Measurements from ENCODE around the gene KRTAP9-1.
"Not testable (repeated sequence)": the region's sequence is repeated elsewhere in the genome, so short reads cannot be mapped to it uniquely, and the experiment has no call there.

KRTAP9-1 gene

GRCh38 chr17:41153856-41154255, 35.8 kb upstream of the KRTAP9-1 start:
- Histone ChIP-seq H3K4me1 (ENCODE audit: control insufficient read depth, insufficient read depth, low read length, unreplicated experiment) (no peaks in the 10 kb centered on the region), H3K4me3 (ENCODE audit: low read depth, low read length) (no peak overlapping the region), H3K27ac (ENCODE audit: low read depth, low read length) (no peak overlapping the region), H2AFZ (ENCODE audit: low read length, unreplicated experiment) (no peak overlapping the region), H3K27me3 (ENCODE audit: insufficient read depth, low read length) (no peaks in the 10 kb centered on the region), H3K36me3 (ENCODE audit: insufficient read depth, low read length) (no peaks in the 10 kb centered on the region), H3K79me2 (ENCODE audit: control insufficient read depth, insufficient read depth, low read length, unreplicated experiment) (no peaks in the 10 kb centered on the region)

DNA sequence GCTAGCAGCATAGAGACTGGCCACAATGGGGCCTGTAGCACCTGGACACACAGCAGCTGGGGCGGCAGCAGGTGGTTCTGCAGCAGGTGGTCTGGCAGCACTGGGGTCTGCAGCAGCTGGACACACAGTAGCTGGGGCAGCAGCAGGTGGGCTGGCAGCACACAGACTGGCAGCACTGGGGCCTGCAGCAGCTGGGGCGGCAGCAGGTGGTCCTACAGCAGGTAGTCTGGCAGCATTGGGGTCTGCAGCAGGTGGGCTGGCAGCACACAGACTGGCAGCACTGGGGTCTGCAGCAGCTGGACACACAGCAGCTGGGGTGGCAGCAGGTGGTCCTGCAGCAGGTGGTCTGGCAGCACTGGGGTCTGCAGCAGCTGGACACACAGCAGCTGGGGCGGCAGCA, 29.5 kb upstream of the KRTAP9-1 start:
- H3K27me3 ChIP-seq (ENCODE audit: insufficient read depth, low read length); H3K27ac ChIP-seq (ENCODE audit: low read depth, low read length); H3K4me3 ChIP-seq (ENCODE audit: low read depth, low read length); H2AFZ ChIP-seq (ENCODE audit: low read length, unreplicated experiment); H3K36me3 ChIP-seq (ENCODE audit: insufficient read depth, low read length); H3K4me1 ChIP-seq (ENCODE audit: control insufficient read depth, insufficient read depth, low read length, unreplicated experiment); H3K79me2 ChIP-seq (ENCODE audit: control insufficient read depth, insufficient read depth, low read length, unreplicated experiment): not testable (repeated sequence)

GRCh38 chr17:41160648-41161047, 29.0 kb upstream of the KRTAP9-1 start, which contains the start of gene KRTAP4-4:
TSS of gene KRTAP4-4 (minus strand) at chr17:41160748. CDS start at chr17:41160691, 57 bp downstream.
- Histone ChIP-seq H3K27ac (ENCODE audit: low read depth, low read length) (no peak within 1 kb of the TSS), H3K79me2 (ENCODE audit: control insufficient read depth, insufficient read depth, low read length, unreplicated experiment) (no peaks in the 10 kb centered on the region), H3K27me3 (ENCODE audit: insufficient read depth, low read length) (no peaks in the 10 kb centered on the region), H2AFZ (ENCODE audit: low read length, unreplicated experiment) (no peak within 1 kb of the TSS), H3K4me3 (ENCODE audit: low read depth, low read length) (no peak within 1 kb of the TSS), H3K36me3 (ENCODE audit: insufficient read depth, low read length) (no peaks in the 10 kb centered on the region), H3K4me1 (ENCODE audit: control insufficient read depth, insufficient read depth, low read length, unreplicated experiment) (no peaks in the 10 kb centered on the region)

- no peak overlapping the region for H2AFZ ChIP-seq (ENCODE audit: low read length, unreplicated experiment)
- no peak overlapping the region for H3K4me3 ChIP-seq (ENCODE audit: low read depth, low read length)
- H3K79me2 ChIP-seq (ENCODE audit: control insufficient read depth, insufficient read depth, low read length, unreplicated experiment), result no peaks in the 10 kb centered on the region
- no peaks in the 10 kb centered on the region for H3K36me3 ChIP-seq (ENCODE audit: insufficient read depth, low read length)
- no peak overlapping the region for H3K27ac ChIP-seq (ENCODE audit: low read depth, low read length)
- H3K4me1 ChIP-seq (ENCODE audit: control insufficient read depth, insufficient read depth, low read length, unreplicated experiment), result no peaks in the 10 kb centered on the region
- H3K27me3 ChIP-seq (ENCODE audit: insufficient read depth, low read length), result no peaks in the 10 kb centered on the region
Measured at GRCh38 chr17:41163828-41164227, 25.9 kb upstream of the KRTAP9-1 start.

- Histone ChIP-seq H3K4me3 (ENCODE audit: low read depth, low read length) (no peak overlapping the region), H3K27ac (ENCODE audit: low read depth, low read length) (no peak overlapping the region), H3K27me3 (ENCODE audit: insufficient read depth, low read length) (no peaks in the 10 kb centered on the region), H3K4me1 (ENCODE audit: control insufficient read depth, insufficient read depth, low read length, unreplicated experiment) (no peaks in the 10 kb centered on the region), H3K79me2 (ENCODE audit: control insufficient read depth, insufficient read depth, low read length, unreplicated experiment) (no peaks in the 10 kb centered on the region), H3K36me3 (ENCODE audit: insufficient read depth, low read length) (no peaks in the 10 kb centered on the region), H2AFZ (ENCODE audit: low read length, unreplicated experiment) (no peak overlapping the region)
Measured at GRCh38 chr17:41167561-41167960, 22.1 kb upstream of the KRTAP9-1 start.

DNA sequence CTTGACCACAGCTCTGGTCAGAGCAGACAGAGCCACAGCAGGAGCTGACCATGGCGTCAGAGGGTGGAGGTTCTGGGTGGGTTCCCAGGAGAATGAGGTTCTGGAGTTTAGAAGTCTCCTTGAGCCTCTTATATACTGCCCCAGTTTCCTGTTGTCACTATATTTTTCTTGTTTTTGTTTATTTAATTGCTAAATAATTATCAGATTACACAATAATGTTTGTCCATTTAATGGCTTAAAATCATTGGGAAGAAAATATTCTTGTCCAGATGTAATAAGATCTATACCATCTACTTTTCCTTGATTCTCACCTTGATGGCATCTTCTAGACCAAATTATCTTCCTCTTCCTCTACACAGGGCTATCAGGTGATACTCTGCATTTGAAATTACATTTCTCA, 21.6 kb upstream of the KRTAP9-1 start, which contains the start of gene KRTAP4-3:
TSS of gene KRTAP4-3 (minus strand) at position 101 of the 400 bp plus-strand sequence. CDS start at position 52, 49 bp downstream.
- no peak within 1 kb of the TSS for H3K27ac ChIP-seq (ENCODE audit: low read depth, low read length)

GRCh38 chr17:41171886-41172285, 17.8 kb upstream of the KRTAP9-1 start:
- no peak overlapping the region for H3K27ac ChIP-seq (ENCODE audit: low read depth, low read length)
- no peaks in the 10 kb centered on the region for H3K27me3 ChIP-seq (ENCODE audit: insufficient read depth, low read length)
- H2AFZ ChIP-seq (ENCODE audit: low read length, unreplicated experiment), result no peak overlapping the region
- no peaks in the 10 kb centered on the region for H3K4me1 ChIP-seq (ENCODE audit: control insufficient read depth, insufficient read depth, low read length, unreplicated experiment)
- no peaks in the 10 kb centered on the region for H3K79me2 ChIP-seq (ENCODE audit: control insufficient read depth, insufficient read depth, low read length, unreplicated experiment)
- H3K4me3 ChIP-seq (ENCODE audit: low read depth, low read length), result no peak overlapping the region
- H3K36me3 ChIP-seq (ENCODE audit: insufficient read depth, low read length), result no peaks in the 10 kb centered on the region

More for the DNA sequence above, 21.6 kb upstream of the KRTAP9-1 start, which contains the start of gene KRTAP4-3:
- H3K4me3 ChIP-seq (ENCODE audit: low read depth, low read length), result no peak within 1 kb of the TSS
- H3K79me2 ChIP-seq (ENCODE audit: control insufficient read depth, insufficient read depth, low read length, unreplicated experiment), result no peaks in the 10 kb centered on the region
- no peaks in the 10 kb centered on the region for H3K36me3 ChIP-seq (ENCODE audit: insufficient read depth, low read length)
- no peaks in the 10 kb centered on the region for H3K27me3 ChIP-seq (ENCODE audit: insufficient read depth, low read length)
- H2AFZ ChIP-seq (ENCODE audit: low read length, unreplicated experiment), result no peak within 1 kb of the TSS
- no peaks in the 10 kb centered on the region for H3K4me1 ChIP-seq (ENCODE audit: control insufficient read depth, insufficient read depth, low read length, unreplicated experiment)

DNA sequence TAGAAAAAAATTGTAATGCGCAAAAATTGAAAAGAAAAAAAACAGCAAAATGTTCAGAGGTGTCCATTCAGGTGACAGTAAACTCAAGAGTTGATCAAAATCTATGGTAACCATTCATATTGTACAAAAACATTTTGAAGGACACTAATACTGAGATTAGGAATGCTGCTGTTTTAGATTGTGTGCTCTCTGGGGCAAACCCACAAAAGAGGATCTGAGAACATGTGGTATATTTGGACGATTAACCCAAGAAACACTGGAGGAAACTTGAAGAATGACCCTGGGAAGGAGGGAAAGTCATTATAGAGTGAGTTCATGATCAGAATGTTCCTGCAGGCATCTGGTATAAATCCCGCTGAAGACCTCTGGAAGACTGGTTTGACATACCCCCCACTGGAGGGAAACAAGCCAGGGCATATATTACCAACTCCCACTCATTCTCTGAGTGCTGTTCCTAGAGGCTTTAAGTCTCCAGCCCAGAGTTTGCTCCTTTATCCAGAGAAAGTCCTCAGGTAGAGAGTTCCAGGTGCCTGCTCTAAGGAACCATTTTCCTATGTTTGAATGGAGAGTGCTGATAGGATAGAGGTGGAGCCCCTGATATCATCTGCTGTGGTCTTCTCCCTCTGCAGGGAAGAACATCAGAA, 12.8 kb upstream of the KRTAP9-1 start:
- no peak overlapping the region for H2AFZ ChIP-seq (ENCODE audit: low read length, unreplicated experiment)
- H3K27me3 ChIP-seq (ENCODE audit: insufficient read depth, low read length), result no peaks in the 10 kb centered on the region
- no peak overlapping the region for H3K27ac ChIP-seq (ENCODE audit: low read depth, low read length)
- H3K36me3 ChIP-seq (ENCODE audit: insufficient read depth, low read length), result no peaks in the 10 kb centered on the region
- no peaks in the 10 kb centered on the region for H3K79me2 ChIP-seq (ENCODE audit: control insufficient read depth, insufficient read depth, low read length, unreplicated experiment)
- peaks cover 8% of the 10 kb centered on the region for H3K4me1 ChIP-seq (ENCODE audit: control insufficient read depth, insufficient read depth, low read length, unreplicated experiment)
- no peak overlapping the region for H3K4me3 ChIP-seq (ENCODE audit: low read depth, low read length)

DNA sequence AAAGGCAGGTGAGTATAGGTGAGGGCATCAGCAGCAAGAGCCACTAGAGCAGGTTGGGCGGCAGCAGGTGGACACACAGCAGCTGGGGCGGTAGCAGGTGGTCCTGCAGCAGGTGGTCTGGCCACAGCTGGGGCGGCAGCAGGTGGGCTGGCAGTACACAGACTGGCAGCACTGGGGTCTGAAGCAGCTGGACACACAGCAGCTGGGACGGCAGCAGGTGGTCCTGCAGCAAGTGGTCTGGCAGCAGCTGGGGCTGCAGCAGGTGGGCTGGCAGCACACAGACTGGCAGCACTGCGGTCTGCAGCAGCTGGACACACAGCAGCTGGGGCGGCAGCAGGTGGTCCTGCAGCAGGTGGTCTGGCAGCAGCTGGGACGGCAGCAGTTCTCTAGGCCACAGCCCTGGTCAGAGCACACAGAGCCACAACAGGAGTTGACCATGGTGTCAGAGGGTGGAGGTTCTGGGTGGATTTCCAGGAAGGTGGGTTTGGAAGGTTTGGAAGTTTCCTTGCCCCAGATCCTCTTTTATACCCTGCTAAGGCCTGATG, 11.9 kb upstream of the KRTAP9-1 start, which contains the start of gene KRTAP4-2:
TSS of gene KRTAP4-2 (minus strand) at position 495 of the 545 bp plus-strand sequence. CDS start at position 438, 57 bp downstream.
- peak within 1 kb of the TSS; percentile 61 for H3K27ac ChIP-seq (ENCODE audit: low read depth, low read length)
- H3K36me3 ChIP-seq (ENCODE audit: insufficient read depth, low read length), result no peaks in the 10 kb centered on the region
- peaks cover 8% of the 10 kb centered on the region for H3K4me1 ChIP-seq (ENCODE audit: control insufficient read depth, insufficient read depth, low read length, unreplicated experiment)
- peak within 1 kb of the TSS; percentile 27 for H2AFZ ChIP-seq (ENCODE audit: low read length, unreplicated experiment)
- no peaks in the 10 kb centered on the region for H3K27me3 ChIP-seq (ENCODE audit: insufficient read depth, low read length)
- no peak within 1 kb of the TSS for H3K4me3 ChIP-seq (ENCODE audit: low read depth, low read length)
- no peaks in the 10 kb centered on the region for H3K79me2 ChIP-seq (ENCODE audit: control insufficient read depth, insufficient read depth, low read length, unreplicated experiment)

GRCh38 chr17:41178341-41178740, 11.3 kb upstream of the KRTAP9-1 start:
- H3K36me3 ChIP-seq (ENCODE audit: insufficient read depth, low read length), result no peaks in the 10 kb centered on the region
- H3K4me1 ChIP-seq (ENCODE audit: control insufficient read depth, insufficient read depth, low read length, unreplicated experiment), result peaks cover 8% of the 10 kb centered on the region
- H3K79me2 ChIP-seq (ENCODE audit: control insufficient read depth, insufficient read depth, low read length, unreplicated experiment), result no peaks in the 10 kb centered on the region
- peak overlapping the region; percentile 27 for H2AFZ ChIP-seq (ENCODE audit: low read length, unreplicated experiment)
- peak overlapping the region; percentile 61 for H3K27ac ChIP-seq (ENCODE audit: low read depth, low read length)
- H3K27me3 ChIP-seq (ENCODE audit: insufficient read depth, low read length), result no peaks in the 10 kb centered on the region
- H3K4me3 ChIP-seq (ENCODE audit: low read depth, low read length), result no peak overlapping the region

All from ACC112 (cell line).